Stromal cell of bone marrow (primary cell): ENCODE data around the gene AK8.
"Not testable (repeated sequence)": the region's sequence is repeated elsewhere in the genome, so short reads cannot be mapped to it uniquely, and the experiment has no call there.

Experiments used
- DNase-seq: peaks from one replicate; pipeline ENCODE4 v3.0.0-alpha.2; 2012; ENCODE audit warnings: low read depth

The AK8 gene

DNA sequence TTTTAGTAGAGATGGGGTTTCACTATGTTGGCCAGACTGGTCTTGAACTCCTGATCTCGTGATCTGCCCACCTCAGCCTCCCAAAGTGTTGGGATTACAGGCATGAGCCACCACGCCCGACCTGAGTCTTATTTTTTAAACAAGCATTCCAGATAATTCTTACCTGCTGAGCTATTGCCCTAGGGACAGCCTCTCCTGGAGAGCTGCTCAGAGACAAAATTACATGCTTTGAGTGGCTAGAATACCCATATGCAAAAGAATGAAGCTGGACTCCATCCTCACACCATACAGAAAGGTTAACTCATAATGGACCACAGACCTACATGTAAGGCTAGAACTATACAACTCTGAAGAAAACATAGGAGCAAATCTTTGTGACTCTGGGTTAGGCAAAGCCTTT, 166.2 kb downstream of the AK8 start:
- DNase-seq: no peak

DNA sequence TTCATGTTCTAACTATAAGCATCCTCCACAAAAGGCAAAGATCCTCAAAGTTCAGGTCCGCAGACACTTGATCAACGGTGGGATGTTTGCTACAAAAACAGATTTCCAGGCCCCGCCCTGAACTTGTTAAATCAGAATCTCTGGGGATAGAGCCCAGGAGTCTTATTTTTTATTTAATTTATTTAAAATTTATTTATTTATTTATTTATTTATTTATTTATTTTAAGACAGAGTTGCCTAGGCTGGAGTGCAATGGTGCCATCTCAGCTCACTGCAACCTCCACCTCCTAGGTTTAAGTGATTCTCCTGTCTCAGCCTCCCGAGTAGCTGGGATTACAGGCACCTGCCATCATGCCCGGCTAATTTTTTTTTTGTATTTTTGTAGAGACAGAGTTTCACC, 166.9 kb downstream of the AK8 start:
- not testable (repeated sequence) for DNase-seq

DNA sequence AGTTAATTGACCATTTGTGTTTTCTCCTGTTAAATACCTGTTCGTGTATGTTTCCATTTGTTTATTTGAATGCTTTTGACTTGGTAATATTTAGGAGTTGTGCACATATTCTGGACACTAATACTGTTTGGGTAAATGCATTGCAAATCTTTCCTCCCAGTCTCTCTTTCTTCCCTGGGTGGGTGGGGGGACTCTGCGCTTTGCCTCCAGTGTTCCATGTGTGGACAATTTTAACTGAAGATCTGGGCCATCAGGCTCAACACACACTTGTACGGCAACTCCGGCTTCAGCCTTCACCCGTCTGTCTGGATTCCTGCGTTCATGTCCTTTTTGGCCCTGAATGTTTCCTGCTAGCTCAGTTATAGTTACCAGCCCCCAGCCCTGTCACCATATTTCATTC, 167.8 kb downstream of the AK8 start:
- DNase-seq: no peak

DNA sequence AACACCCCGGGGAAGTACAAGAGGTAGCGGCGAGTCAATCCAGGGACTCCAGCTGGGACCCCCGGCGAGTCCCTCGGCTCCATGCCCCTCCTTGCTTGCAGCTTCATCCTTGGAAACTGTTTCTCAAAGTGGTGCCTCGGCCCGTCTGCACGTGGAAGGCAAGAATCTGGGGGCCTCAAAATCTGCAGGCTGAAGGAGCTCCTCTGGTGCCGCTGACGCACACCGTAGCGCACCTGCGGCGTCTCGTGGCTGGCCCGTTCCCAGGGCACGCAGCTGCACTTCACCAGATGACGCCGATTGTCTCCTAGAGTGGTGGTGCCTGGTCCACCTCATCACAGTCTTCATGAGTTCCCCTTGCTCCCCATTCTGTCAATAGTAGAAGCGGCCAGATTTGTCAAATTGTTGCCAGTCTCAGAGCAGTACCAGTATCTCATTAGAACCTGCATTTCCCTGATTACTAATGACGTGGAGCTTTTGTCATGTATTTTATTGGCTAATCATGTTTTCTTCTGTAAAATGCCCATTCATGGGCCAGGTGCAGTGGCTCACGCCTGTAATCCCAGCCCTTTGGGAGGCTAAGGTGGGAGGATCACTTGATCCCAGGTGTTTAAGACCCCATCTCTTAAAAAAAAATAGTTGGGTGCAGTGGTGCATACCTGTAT, 169.2 kb downstream of the AK8 start:
- DNase-seq: no peak

DNA sequence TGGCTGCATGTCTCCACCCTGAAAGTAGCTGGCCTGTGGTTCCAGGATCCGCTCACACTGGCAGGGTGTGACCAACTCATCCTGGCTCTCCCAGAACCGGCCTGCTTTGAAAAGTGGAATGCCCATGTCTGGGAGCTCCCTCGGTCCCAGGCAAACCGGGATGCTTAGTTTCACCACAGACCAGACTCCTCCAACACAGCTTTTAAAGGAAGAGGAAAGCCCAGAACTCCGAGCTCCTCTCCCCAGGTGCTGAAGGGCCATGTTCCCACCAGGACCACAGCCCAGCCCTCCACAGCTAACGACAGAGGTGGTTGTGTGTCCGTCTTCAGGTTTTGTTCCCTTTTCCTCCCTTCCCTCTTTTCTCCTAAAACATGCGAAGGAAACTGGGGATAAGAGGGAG, 169.8 kb downstream of the AK8 start:
- DNase-seq: no peak

DNA sequence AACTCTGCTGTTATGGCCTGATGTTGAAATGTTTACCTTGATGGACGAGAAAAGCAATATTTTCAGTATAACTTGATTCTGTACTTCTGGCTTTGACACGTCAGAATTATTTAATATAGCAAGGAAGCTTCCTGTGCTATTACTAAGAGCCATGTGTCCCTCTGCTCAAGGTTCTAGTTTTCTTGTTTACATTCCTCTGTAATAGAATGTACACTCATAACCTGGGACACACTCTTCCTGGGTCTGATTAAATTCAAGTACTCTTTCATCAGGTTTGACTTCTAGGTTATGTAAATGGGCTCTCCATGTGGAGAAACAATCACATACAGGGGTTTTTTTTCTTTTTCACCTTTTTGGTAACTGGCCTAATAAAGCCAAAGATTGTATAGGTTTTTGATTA, 174.7 kb downstream of the AK8 start:
- no peak for DNase-seq

DNA sequence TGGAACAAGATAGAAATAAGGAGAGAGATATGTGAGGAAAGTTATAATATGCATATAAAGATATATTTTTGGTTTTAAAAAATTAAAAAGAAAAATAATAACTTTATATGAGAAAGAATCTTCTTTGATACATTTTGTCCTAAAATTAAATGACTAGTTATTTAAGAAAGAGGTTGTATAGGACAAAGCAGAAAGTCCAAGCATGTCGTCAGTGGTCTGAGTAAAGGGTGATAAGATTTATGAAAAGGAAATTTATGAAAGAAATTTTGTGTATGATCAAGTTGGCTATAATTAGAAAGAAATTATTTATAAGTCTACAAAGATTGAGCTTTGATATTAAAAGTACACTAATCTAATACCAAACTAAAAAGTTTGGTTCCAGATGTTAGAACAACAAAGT, 175.8 kb downstream of the AK8 start:
- no peak for DNase-seq

DNA sequence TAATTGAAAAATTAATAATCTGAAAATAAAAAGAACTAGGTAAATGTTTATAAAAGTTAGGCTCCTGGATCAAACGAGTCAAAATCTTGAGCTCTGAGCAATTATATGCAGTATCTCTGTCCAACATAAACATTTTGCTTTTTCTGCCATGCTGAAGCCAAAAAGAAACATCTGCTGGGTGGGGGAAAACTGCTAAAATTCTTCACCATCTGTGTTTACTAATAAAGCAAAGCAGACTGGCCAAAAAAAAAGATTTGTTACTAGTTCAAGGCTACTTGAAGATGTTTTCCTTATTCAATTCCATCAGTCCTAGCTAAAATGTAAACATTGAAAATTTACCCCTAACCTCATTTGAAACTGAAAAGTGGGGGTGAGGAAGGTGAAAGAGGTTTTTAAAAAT, 178.1 kb downstream of the AK8 start:
- DNase-seq: no peak

DNA sequence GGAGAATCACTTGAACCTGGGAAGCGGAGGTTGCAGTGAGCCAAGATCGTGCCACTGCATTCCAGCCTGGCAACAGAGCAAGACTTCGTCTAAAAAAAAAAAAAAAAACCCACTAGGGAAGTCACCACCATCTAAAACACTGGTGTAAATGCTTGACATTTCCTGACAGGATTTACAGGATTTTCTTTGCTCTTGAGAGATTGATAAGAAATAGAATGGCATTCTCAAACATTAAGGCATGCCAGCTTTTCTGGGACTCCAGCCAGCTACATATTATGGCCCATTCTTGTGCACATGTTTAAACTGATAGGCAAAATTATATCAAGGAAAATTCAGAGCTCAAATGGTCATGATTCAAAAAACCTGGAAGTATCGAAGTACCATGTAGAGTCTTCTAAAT, 179.1 kb downstream of the AK8 start:
- no peak for DNase-seq

DNA sequence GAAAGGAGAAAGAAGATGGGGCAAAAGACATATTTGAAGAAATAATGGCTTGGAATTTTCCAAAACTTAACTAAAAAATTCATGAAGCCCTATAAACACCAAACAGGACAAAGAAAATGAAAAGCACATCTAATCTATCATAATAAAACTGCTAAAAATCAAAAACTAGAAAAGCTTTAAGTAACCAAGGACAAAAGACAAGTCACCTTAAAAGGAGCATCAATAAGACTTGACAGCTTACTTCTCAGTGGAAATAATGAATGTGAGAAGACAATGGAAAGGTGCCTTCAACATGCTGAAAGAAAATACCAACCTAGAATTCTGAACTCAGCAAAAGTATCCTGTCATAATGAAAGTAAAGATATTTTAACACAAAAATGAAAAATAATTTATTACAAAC, 180.9 kb downstream of the AK8 start:
- no peak for DNase-seq

DNA sequence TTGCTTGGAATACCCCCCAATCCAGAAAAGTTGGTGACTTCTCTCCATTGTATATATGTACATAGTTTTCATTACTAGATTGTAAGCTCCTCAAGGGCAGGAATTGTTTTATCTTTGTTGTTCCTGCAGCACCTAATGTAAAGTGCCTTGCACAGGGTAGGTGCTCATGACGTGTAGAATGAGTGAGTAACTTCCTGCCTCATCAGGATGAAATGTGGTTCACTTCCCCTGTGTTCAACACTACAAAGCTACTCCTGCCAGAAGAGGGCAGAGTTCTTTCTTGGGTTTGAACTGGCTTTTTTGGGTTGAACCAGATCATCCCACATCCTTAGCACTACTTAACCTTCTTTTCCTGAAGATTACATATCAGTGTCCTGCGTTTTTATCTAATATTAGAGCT, 183.9 kb downstream of the AK8 start:
- DNase-seq: no peak

DNA sequence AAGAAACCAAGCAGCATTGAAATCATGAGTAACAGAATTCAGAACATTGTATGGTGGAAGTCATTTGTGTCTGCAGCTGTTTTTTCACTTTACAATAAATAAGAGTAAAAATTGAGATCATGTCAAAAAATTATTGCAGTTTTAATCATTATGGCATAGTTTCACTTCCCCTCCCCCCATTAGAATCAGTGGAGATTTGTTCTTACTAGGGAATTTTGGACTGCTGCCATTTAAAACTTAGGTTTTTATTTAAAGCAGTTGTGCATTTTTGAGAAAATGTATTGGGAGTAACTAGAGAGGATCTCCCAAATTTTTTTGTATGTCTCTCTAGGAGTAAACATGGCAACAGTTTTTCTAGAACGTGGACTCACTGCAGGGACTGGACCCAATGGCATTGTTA, 187.4 kb downstream of the AK8 start:
- DNase-seq: no peak

DNA sequence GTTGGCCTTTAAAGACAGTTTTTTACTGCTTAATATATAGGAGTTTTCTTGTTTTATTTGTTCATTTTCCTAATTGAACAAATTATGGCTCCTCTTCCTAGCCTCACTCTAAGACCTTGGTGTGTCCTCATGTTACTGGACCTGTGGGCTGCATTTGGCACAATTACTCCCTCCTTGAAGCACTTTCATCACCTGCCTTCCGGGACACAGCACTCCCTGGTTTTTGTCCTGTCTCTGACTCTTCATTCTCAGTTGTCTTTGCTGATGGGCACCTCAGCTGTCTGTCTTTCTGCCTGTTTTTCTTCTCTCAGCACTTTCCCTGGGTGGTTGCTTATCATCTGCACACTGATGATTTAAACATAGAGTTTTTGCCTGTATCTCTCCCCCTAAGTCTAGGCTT, 194.2 kb downstream of the AK8 start:
- no peak for DNase-seq

DNA sequence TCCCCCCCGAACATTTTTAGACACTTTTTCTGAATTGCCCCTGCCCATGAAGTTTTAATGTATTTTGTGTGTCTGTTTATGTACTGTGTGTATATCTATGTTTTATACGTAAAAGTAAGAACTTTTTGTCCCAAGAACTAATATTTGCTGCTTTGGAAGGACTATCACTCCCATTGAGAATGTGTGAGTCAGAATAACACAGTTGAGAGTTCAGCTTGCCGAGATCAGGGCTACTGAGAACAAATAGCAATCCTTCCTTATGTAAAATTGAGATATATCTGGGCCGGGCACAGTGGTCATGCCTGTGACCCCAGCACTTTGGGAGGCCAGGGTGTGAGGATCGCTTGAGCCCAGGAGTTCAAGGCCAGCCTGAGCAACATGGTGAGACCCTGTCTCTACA, 196.5 kb downstream of the AK8 start:
- DNase-seq: no peak

DNA sequence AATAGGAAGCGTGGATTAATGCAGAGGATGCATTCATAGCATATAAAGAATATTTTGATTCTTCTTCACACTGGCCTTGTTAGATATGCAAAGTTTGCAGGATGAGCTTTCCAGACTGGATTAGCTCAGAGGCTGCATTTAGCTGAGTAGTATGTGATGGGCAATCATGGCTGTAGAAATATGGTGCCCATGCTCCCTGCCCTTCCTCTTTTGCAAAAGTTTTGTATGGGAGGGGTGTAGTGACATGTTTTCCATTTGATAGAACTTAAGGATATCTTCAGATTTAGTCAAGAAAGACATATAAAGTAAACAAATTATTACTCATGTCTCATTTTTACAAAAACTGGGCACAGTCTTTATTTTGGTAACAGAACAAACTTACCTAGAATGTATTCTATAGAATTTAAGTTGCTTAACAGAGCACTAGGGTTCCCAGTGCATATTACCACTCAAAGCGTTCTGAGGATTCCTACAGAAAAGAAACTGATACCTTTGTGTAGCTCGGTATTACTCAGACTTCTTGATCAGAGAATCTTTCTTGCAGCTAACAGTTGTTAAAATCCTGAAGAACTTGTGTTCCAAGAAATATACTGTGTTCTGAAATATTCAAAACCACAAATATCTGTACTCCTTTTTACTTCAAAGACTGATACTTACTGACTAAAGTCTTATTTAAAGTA, 198.0 kb downstream of the AK8 start:
- DNase-seq: no peak

DNA sequence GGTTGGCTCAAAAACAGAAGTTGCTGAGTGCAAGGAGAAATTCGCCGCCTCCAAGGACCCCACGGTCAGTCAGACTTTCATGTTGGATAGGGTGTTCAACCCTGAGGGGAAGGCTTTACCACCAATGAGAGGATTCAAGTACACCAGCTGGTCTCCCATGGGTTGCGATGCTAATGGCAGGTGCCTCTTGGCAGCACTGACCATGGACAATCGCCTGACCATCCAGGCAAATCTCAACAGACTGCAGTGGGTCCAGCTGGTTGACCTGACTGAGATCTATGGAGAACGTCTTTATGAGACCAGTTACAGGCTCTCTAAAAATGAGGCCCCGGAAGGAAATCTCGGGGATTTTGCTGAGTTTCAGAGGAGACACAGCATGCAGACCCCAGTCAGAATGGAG, 200.1 kb downstream of the AK8 start:
- DNase-seq: no peak
